Measurements from ENCODE around the gene AMMECR1L. TPM values are rescaled to one million over a fixed set of nuclear protein-coding genes. Genes with fewer than 3 reads are reported as not detected.
"Not testable (repeated sequence)": the region's sequence is repeated elsewhere in the genome, so short reads cannot be mapped to it uniquely, and the experiment has no call there.

AMMECR1L gene
- polyA plus RNA-seq, 1 experiment = 15.3 TPM

DNA sequence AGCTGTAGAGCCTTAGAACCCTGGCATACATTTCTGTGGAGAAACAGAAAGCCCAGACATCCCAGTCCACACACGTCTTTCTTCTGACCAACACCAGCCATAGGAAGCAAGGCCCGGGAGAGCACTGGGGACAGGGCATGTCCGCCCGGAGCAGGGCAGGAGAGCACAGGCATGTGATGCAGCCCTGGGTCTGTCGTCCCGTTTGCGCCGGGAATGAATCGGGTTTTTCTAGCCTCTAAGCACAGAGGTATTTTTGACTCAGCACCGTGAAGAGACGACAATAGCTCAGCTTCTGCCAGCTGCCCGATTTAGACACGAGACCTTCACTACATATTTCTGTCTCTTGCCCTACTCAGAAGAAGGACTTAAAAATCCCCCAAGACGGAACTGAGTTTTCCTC is 7.3 kb upstream of the AMMECR1L start:
- no peak for DNase-seq (ENCODE audit: low read depth, low spot score)
- CTCF ChIA-PET = interaction anchor here (1.7 kb wide), 1 partner anchor 302 kb away, joined by 5 read pairs; no protein-coding TSS in a partner anchor
- no peak overlapping the region for H3K4me3 ChIP-seq (ENCODE audit: low read depth, low read length)
- POLR2A ChIA-PET = no interaction called here
- no peak for TF ChIP-seq CTCF (IDR thresholded peaks at IDR 0.05; ENCODE audit: low read depth, low read length)
- H3K27me3 ChIP-seq (ENCODE audit: control insufficient read depth, insufficient read depth, low read length) = peaks cover 3% of the 10 kb centered on the region
- no peaks in the 10 kb centered on the region for H3K9me3 ChIP-seq (ENCODE audit: control insufficient read depth, insufficient read depth, low read length)
- no peak overlapping the region for H3K27ac ChIP-seq (ENCODE audit: low read depth, low read length)

DNA sequence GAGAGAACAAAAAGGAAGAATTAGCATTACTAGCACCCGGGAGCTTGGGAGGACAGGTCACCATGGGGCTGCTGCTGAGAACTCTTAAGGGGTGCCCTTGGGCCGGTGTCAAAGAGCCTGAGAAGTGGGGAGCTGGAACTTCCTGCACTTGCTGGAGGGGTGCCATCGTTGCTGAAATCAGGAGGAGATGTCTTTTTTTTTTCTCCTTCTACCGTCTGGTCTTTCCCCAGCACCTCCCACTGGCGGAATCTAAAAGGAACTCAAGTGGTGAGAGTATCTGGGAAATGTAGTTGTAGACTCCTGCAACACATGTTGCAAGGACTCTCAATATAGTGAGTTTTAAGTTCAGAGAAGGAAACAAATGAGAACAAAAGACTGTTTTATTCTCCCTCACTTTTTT is 6.1 kb upstream of the AMMECR1L start:
- no peaks in the 10 kb centered on the region for H3K27me3 ChIP-seq (ENCODE audit: control insufficient read depth, insufficient read depth, low read length)
- CTCF ChIA-PET = no interaction called here
- POLR2A ChIA-PET = no interaction called here
- H3K4me3 ChIP-seq (ENCODE audit: low read depth, low read length) = no peak overlapping the region
- no peaks in the 10 kb centered on the region for H3K9me3 ChIP-seq (ENCODE audit: control insufficient read depth, insufficient read depth, low read length)
- TF ChIP-seq CTCF (IDR thresholded peaks at IDR 0.05; ENCODE audit: low read depth, low read length) = no peak
- DNase-seq (ENCODE audit: low read depth, low spot score) = no peak
- no peak overlapping the region for H3K27ac ChIP-seq (ENCODE audit: low read depth, low read length)

DNA sequence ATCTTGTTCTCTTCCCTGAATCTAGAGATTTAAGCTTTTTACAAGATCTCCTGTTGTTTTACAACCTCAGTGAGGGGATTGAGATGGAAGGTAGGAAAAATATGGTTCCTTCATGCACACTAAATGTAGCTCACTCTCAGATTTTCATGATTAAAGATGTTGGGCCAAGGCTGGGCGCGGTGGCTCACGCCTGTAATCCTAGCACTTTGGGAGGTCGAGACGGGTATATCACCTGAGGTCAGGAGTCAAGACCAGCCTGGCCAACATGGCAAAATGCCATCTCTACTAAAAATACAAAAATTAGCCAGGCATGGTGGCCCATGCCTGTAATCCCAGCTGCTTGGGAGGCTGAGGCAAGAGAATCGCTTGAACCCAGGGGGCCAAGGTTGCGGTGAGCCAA is 5.0 kb upstream of the AMMECR1L start:
- CTCF ChIA-PET; DNase-seq (ENCODE audit: low read depth, low spot score); H3K27ac ChIP-seq (ENCODE audit: low read depth, low read length); H3K27me3 ChIP-seq (ENCODE audit: control insufficient read depth, insufficient read depth, low read length); H3K4me3 ChIP-seq (ENCODE audit: low read depth, low read length); H3K9me3 ChIP-seq (ENCODE audit: control insufficient read depth, insufficient read depth, low read length): not testable (repeated sequence)
- POLR2A ChIA-PET = interaction anchor here (0.7 kb wide), 1 partner anchor 30 kb away, joined by 7 read pairs; no protein-coding TSS in a partner anchor

DNA sequence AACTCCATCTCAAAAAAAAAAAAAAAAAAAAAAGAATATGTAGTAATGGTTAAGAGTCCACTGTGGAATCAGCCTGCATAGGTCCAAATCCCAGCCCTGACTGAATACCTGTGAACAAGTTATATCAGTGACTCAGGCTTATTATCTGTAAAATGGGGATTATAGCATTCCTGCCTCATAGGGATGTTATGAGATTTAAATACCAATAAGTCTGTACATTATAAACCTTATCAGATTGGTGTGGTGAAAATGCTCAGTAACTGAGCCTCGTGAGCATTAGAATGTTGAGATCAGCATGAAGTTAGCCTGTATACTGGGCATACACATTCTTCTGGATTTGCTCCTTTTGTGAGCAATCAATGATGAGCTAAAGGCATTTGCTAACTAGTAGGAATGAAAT is 3.0 kb upstream of the AMMECR1L start:
- CTCF ChIA-PET = no interaction called here
- POLR2A ChIA-PET = interaction anchor here (0.6 to 0.8 kb wide), 2 partner anchors 21 to 31 kb away, joined by 3 to 4 read pairs; no protein-coding TSS in a partner anchor
- DNase-seq (ENCODE audit: low read depth, low spot score) = no peak
- no peak for TF ChIP-seq CTCF (IDR thresholded peaks at IDR 0.05; ENCODE audit: low read depth, low read length)
- H3K4me3 ChIP-seq (ENCODE audit: low read depth, low read length) = no peak overlapping the region
- no peaks in the 10 kb centered on the region for H3K9me3 ChIP-seq (ENCODE audit: control insufficient read depth, insufficient read depth, low read length)
- no peak overlapping the region for H3K27ac ChIP-seq (ENCODE audit: low read depth, low read length)
- H3K27me3 ChIP-seq (ENCODE audit: control insufficient read depth, insufficient read depth, low read length) = no peaks in the 10 kb centered on the region

GRCh38 chr2:127887776-127888130 is 2.0 kb upstream of the AMMECR1L start:
- Histone ChIP-seq H3K27ac (ENCODE audit: low read depth, low read length) (no peak overlapping the region), H3K27me3 (ENCODE audit: control insufficient read depth, insufficient read depth, low read length) (no peaks in the 10 kb centered on the region), H3K4me3 (ENCODE audit: low read depth, low read length) (peak overlapping the region; percentile 59), H3K9me3 (ENCODE audit: control insufficient read depth, insufficient read depth, low read length) (no peaks in the 10 kb centered on the region)
- POLR2A ChIA-PET = no interaction called here
- no peak for TF ChIP-seq CTCF (IDR thresholded peaks at IDR 0.05; ENCODE audit: low read depth, low read length)
- DNase-seq (ENCODE audit: low read depth, low spot score) = no peak
- CTCF ChIA-PET = no interaction called here

Measured in AG04450 (cell line).